Fibroblast of lung (primary cell): Measurements from ENCODE around the gene PRDX6.

ENCODE experiments used
- CTCF ChIP-seq, 2 donors: IDR thresholded peaks in 1 of 2; conservative IDR thresholded peaks in 1 of 2; 1 replicate in 1 of 2; 2 replicates in 1 of 2; pipeline ENCODE4 v1.5.1; 2011 to 2012; ENCODE audit warnings: low read length in 2 of 2, control low read depth in 1 of 2, inconsistent platforms in 1 of 2, low read depth in 1 of 2, mild to moderate bottlenecking in 1 of 2
- EZH2 ChIP-seq: IDR thresholded peaks from 2 replicates; pipeline ENCODE4 v1.5.1; 2012; ENCODE audit warnings: low read length, control low read depth, mild to moderate bottlenecking; ENCODE audit errors: missing control alignments

DNA sequence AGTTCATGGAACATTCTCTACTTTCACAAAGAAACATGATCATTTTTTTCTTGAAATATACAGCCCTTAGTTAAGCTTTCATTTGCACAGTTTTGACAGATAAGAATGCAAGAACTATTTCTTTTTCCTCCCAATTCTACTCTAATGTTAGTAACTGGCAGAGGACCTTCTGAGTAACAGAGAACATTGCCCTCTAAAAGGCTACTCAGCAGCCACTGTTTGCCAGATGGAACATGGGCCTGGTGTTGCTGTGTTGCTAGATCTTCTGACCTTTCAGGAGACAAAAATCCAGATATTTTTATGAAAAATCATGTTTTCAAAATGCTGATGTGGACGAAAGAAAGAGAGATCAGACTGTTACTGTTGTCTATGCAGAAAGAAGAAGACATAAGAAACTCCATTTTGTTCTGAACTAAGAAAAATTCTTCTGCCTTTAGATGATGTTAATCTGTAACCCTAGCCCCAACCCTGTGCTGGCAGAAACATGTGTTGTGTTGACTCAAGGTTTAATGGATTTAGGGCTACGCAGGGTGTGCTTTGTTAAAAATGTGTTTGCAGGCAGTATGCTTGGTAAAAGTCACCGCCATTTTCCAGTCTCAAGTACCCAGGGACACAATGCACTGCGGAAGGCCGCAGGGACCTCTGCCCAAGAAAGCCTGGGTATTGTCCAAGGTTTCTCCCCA, 2.9 kb upstream of the PRDX6 start:
- no peak for TF ChIP-seq CTCF (conservative IDR thresholded peaks at IDR 0.05 in 1 of 2, IDR thresholded peaks at IDR 0.05 in 1 of 2; ENCODE audit: low read depth in 1 of 2, low read length in 2 of 2)
- TF ChIP-seq EZH2: no peak
